NCI-H2029 treated with DMSO at 0.1 percent for 48 hours (cell line): ENCODE results near the gene CKAP2L.

Experiments
- DNase-seq: peaks from one replicate; lab custom pipeline; 2025; lab: John Stamatoyannopoulos, UW

CKAP2L gene

GRCh38 chr2:112764071-112765044, at the start of gene CKAP2L:
TSS of gene CKAP2L (minus strand) at chr2:112764609. CDS start at chr2:112764598, 11 bp downstream.
- DNase-seq = peak; percentile 84

- DNase-seq = no peak
These were observed 49.0 kb upstream of the CKAP2L start for GRCh38 chr2:112813280-112813966.

GRCh38 chr2:112812318-112813267, 48.2 kb upstream of the CKAP2L start:
- DNase-seq = no peak

GRCh38 chr2:112811841-112812306, 47.5 kb upstream of the CKAP2L start:
- no peak for DNase-seq

GRCh38 chr2:112811276-112811831, 46.9 kb upstream of the CKAP2L start:
- no peak for DNase-seq

DNA sequence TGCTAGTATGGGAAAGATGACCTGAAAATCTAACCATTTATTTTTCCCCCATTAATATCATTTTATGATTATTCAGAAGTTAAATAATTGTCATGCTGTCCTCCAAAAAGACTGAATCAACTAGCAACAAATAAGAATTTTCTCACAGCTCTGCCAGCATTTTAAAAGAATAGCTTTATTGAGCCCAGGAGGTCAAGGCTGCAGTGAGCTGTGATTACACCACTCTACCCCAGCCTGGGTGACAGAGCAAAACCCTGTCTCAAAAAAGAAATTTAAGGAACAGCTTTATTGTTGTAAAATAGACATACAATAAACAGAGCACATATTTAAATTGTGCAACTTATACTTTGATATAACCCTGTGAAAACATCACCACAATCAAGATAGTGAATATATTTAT, 44.7 kb upstream of the CKAP2L start:
- DNase-seq = no peak

GRCh38 chr2:112807233-112807807, 42.9 kb upstream of the CKAP2L start:
- no peak for DNase-seq

GRCh38 chr2:112805542-112805941, 41.1 kb upstream of the CKAP2L start:
- no peak for DNase-seq

- DNase-seq = no peak
These were observed 39.5 kb upstream of the CKAP2L start for GRCh38 chr2:112803691-112804521.

DNA sequence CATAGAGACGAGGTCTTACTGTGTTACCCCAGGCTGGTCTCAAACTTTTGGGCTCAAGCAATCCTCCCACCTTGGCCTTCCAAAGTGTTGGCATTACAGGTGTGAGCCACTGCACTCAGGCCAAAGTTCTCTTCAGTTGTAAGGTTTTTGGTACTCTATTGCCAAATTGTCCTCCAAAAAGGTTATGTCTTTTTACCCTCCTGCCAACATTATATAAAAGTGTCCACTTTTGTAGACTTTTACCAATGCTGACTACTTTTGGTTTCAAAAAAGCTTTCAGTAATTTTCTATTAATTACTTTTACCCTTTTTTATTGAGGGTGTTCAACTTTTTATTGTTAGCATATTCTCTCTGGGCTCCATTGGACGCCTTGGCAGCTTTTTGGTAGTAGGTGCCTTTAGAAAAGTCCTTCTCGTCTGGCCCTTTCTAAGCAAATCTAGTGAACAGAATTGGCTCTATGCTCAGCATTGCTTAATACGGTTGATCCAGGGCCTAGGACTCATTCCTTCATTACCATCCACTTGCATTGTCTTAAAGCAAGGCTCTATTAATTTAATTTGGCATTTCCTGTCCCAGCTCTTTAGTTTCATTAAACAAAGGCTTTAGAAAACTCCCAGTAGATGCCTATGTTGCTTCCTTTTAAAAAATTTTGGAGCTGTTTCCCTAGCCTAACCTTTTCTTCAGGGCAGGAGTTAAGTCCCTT, 36.6 kb upstream of the CKAP2L start:
- DNase-seq = no peak

GRCh38 chr2:112798979-112799975, 34.9 kb upstream of the CKAP2L start:
- DNase-seq = no peak

DNA sequence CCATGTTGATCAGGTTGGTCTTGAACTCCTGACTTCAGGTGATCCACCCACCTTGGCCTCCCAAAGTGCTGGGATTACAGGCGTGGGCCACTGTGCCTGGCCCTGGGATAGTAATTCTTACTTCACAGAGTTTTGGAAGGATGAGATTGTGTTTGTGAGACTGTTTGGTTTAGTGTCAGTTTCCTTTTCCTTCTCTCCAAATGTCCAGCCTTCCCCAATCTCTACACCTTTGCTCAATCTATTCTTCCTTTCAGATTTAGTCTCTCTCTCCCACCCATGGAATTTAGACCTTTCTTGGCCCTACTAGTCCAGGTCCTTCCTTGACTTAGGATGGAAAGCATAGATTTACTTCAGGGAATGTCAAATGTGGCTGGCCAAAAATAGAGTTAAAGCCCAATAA, 32.1 kb upstream of the CKAP2L start:
- no peak for DNase-seq

GRCh38 chr2:112795774-112796173, 31.4 kb upstream of the CKAP2L start:
- DNase-seq = no peak

- no peak for DNase-seq
These were observed 30.4 kb upstream of the CKAP2L start for GRCh38 chr2:112794841-112795240.

GRCh38 chr2:112794131-112794733, 29.8 kb upstream of the CKAP2L start:
- DNase-seq = no peak

GRCh38 chr2:112793449-112793978, 29.1 kb upstream of the CKAP2L start:
- no peak for DNase-seq

GRCh38 chr2:112792419-112792818, 28.0 kb upstream of the CKAP2L start:
- DNase-seq = no peak
